ENCODE results near the gene PPP2R2C. TPM values are rescaled to one million over a fixed set of nuclear protein-coding genes. Genes with fewer than 3 reads are reported as not detected.

PPP2R2C gene
- total RNA-seq, 4 donors from 2014 or later = 0.50 to 2.7 (median 1.4) TPM

DNA sequence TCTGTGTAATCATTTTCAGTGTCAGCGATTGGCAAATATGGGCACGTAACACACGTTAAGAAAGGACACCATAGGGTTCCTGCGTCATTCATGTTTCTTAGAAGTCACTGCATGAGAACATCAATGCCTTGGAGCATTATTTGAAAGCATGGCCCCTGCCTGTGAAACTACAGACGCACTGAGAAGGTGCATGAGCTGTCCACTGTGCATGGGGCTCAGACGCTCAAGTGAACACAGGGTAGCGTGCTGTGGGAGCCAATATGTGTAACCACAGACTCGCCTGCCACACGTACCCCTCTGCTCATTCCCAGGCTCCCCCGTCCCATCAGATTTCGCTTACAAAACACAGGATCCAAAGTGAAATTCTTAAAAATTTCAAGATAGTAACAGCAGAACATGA lies 6.5 kb downstream of the PPP2R2C start:
- Histone ChIP-seq H3K27me3 (peaks cover 0 to 77% (median 4%) of the 10 kb centered on the region in 4 donors), H3K4me1 (peaks cover 6 to 11% (median 11%) of the 10 kb centered on the region in 4 donors), H3K36me3 (no peaks in the 10 kb centered on the region), H3K27ac (replicated peaks in 1 of 4) (no peak overlapping the region), H3K4me3 (no peak overlapping the region), H3K9me3 (no peaks in the 10 kb centered on the region)
- intact Hi-C loops (cut with DNase I) = no loop called here
- 86% methylated on average over 11 of the region's 11 CpGs for WGBS
- peak; percentile 85 for DNase-seq (ENCODE audit: extremely low spot score)
- TF ChIP-seq POLR2AphosphoS5 (IDR thresholded peaks at IDR 0.05) (no peak), POLR2A (IDR thresholded peaks at IDR 0.05; ENCODE audit: low read depth) (no peak), CTCF (IDR thresholded peaks at IDR 0.05) (no peak), EP300 (IDR thresholded peaks at IDR 0.05) (no peak)

- peaks cover 0 to 73% (median 1%) of the 10 kb centered on the region in 4 donors for H3K27me3 ChIP-seq
- intact Hi-C loops (cut with DNase I) = no loop called here
- H3K36me3 ChIP-seq = no peaks in the 10 kb centered on the region
- no peak overlapping the region for H3K27ac ChIP-seq (replicated peaks in 1 of 4)
- H3K4me3 ChIP-seq = no peak overlapping the region
- no peaks in the 10 kb centered on the region for H3K9me3 ChIP-seq
- peak; percentile 83 for DNase-seq (ENCODE audit: extremely low spot score)
- H3K4me1 ChIP-seq = peaks cover 1 to 3% (median 2%) of the 10 kb centered on the region in 4 donors
- WGBS = 82% methylated on average over 6 of the region's 7 CpGs
- TF ChIP-seq EP300 (IDR thresholded peaks at IDR 0.05) (no peak), POLR2A (IDR thresholded peaks at IDR 0.05; ENCODE audit: low read depth) (no peak), CTCF (IDR thresholded peaks at IDR 0.05) (no peak), POLR2AphosphoS5 (IDR thresholded peaks at IDR 0.05) (no peak)
Measured at GRCh38 chr4:6464842-6465588, 7.4 kb downstream of the PPP2R2C start.

- TF ChIP-seq POLR2AphosphoS5 (IDR thresholded peaks at IDR 0.05) (no peak), EP300 (IDR thresholded peaks at IDR 0.05) (no peak), POLR2A (IDR thresholded peaks at IDR 0.05; ENCODE audit: low read depth) (no peak), CTCF (IDR thresholded peaks at IDR 0.05) (no peak)
- no peaks in the 10 kb centered on the region for H3K4me1 ChIP-seq
- DNase-seq (ENCODE audit: extremely low spot score) = peak; percentile 66
- H3K27ac ChIP-seq (replicated peaks in 1 of 4) = no peak overlapping the region
- WGBS = 88% methylated on average over 8 of the region's 11 CpGs
- H3K27me3 ChIP-seq = peaks cover 0 to 63% (median 0%) of the 10 kb centered on the region in 4 donors
- H3K9me3 ChIP-seq = peaks cover 0 to 9% (median 0%) of the 10 kb centered on the region in 4 donors
- H3K36me3 ChIP-seq = no peaks in the 10 kb centered on the region
- intact Hi-C loops (cut with DNase I) = no loop called here
- H3K4me3 ChIP-seq = no peak overlapping the region
Measured at GRCh38 chr4:6463311-6464289, 8.8 kb downstream of the PPP2R2C start.

DNA sequence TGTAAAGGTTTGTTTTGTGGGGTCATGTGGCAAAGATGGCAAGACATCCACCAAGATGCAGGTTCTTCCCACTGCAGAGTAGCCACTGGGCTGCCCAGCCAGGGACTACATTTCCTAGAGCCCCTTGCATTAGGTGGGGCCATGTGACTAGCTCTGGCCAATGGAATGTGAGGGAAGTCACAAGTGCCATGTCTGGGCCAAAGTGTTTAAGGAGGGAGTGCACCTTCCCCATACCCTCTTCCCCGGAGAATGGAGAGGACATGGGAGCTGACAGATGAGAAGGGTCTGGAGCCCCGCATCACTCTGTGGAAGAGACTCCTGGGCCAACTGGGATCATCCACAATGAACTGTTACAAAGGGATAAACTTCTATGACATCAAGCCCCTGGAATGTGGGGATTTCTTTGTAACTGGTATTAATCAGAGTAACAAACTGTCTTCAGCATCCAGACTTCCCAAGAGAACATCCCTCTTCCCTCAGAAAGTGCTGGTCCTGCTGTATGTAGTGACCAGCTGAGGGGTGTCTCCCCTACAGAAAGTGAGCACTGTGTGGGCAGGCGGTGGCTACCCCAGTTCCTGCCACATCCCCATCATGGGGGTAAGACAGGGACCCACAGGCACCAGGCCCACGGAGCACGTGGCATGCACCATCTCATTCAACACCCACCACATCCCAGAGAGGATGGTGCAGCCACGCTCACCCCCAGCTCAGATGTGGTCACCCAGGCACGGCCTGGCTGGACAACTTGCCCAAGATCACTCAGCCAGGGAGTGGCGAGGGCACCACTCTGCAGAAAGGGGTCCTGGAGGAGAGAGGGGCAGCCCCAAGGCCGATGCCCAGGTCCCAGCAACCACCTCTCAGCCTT lies 10.9 kb downstream of the PPP2R2C start:
- WGBS = 87% methylated on average over 8 of the region's 9 CpGs
- intact Hi-C loops (cut with DNase I) = no loop called here
- DNase-seq (ENCODE audit: extremely low spot score) = no peak
- Histone ChIP-seq H3K36me3 (no peaks in the 10 kb centered on the region), H3K27me3 (peaks cover 0 to 57% (median 0%) of the 10 kb centered on the region in 4 donors), H3K9me3 (peaks cover 0 to 16% (median 2%) of the 10 kb centered on the region in 4 donors), H3K4me1 (no peaks in the 10 kb centered on the region), H3K4me3 (no peak overlapping the region), H3K27ac (replicated peaks in 1 of 4) (no peak overlapping the region)
- no peak for TF ChIP-seq POLR2AphosphoS5 (IDR thresholded peaks at IDR 0.05)
- no peak for TF ChIP-seq EP300 (IDR thresholded peaks at IDR 0.05)
- TF ChIP-seq CTCF (IDR thresholded peaks at IDR 0.05) = no peak
- no peak for TF ChIP-seq POLR2A (IDR thresholded peaks at IDR 0.05; ENCODE audit: low read depth)
